Mammary microvascular endothelial cell (primary cell): Measurements from ENCODE around the gene TOP2A. TPM values are rescaled to one million over a fixed set of nuclear protein-coding genes. Genes with fewer than 3 reads are reported as not detected.

Experiments used
- total RNA-seq: library from RNA; depleted of rRNA; stranded (reverse); fragments of >200 nt; gene quantifications from 2 replicates; pipeline ENCODE4 v1.2.3, GENCODE V29; 2015

Gene TOP2A
- 134 and 144 TPM in 2 replicates for total RNA-seq

GRCh38 chr17:40417609-40418427 lies at the start of gene TOP2A:
TOP2A (minus strand) TSS chr17:40417896; CDS start chr17:40417791, 105 bp downstream.

GRCh38 chr17:40443196-40443987 lies 25.7 kb upstream of the TOP2A start, which contains the start of gene IGFBP4:
IGFBP4 (plus strand) TSS chr17:40443450; CDS start chr17:40443736, 286 bp downstream.

GRCh38 chr17:40364121-40364861 lies 53.4 kb downstream of the TOP2A start, which contains the start of gene GJD3:
GJD3 (minus strand) TSS chr17:40364737; CDS start chr17:40363815, 922 bp downstream.

Other genes starting within 250 kb of the TOP2A start
- gene RAPGEFL1, start 240.4 kb downstream of the TOP2A start, total RNA-seq, result 0.79 and 1.9 TPM in 2 replicates
- gene WIPF2, start 198.6 kb downstream of the TOP2A start, total RNA-seq, result 11.2 and 11.7 TPM in 2 replicates
- gene CDC6, start 130.0 kb downstream of the TOP2A start, total RNA-seq, result 29.1 and 35.8 TPM in 2 replicates
- gene RARA, start 108.7 kb downstream of the TOP2A start, total RNA-seq, result 23.4 and 26.9 TPM in 2 replicates
- 4.2 TPM in 1 of 2 replicates, not detected in the other for gene GJD3, start 53.2 kb downstream of the TOP2A start, total RNA-seq
- 111 and 122 TPM in 2 replicates for gene IGFBP4, start 25.6 kb upstream of the TOP2A start, total RNA-seq
- 0.53 TPM in 1 of 2 replicates, not detected in the other for gene TNS4, start 83.7 kb upstream of the TOP2A start, total RNA-seq
- not detected in 2 replicates for gene CCR7, start 147.6 kb upstream of the TOP2A start, total RNA-seq
- gene SMARCE1, start 229.9 kb upstream of the TOP2A start, total RNA-seq, result 85.4 and 86.6 TPM in 2 replicates
- gene KRT222, start 247.3 kb upstream of the TOP2A start, total RNA-seq, result not detected in 2 replicates